CD14-positive monocyte (primary cell): ENCODE measurements around the gene OXNAD1. TPM values are rescaled to one million over a fixed set of nuclear protein-coding genes. Genes with fewer than 3 reads are reported as not detected.

ENCODE experiments used
- DNase-seq, 3 donors: peaks; one replicate each; pipeline ENCODE4 v3.0.0-alpha.2; 2011 to 2022
- H2AFZ ChIP-seq: 2 replicates; pipeline ENCODE4 v1.6.0; 2012; ENCODE audit warnings: mild to moderate bottlenecking, low read depth, low read length, inconsistent platforms; ENCODE audit not compliant: insufficient read depth, poor library complexity, severe bottlenecking
- H3K27ac ChIP-seq, 2 donors: 1 replicate in 1 of 2; 2 replicates in 1 of 2; pipeline ENCODE4 v1.5.1; 2012 to 2013; ENCODE audit warnings: low read length in 2 of 2, control low read depth in 1 of 2, inconsistent platforms in 1 of 2, low read depth in 1 of 2, mild to moderate bottlenecking in 1 of 2
- H3K27me3 ChIP-seq, 2 donors: one replicate each; pipeline versions ENCODE4 v1.6.0 to v1.6.1; 2011 to 2013; ENCODE audit warnings: low read length in 2 of 2; ENCODE audit not compliant: control insufficient read depth in 2 of 2, insufficient read depth in 2 of 2
- H3K36me3 ChIP-seq, 2 donors: replicated peaks in 1 of 2; 1 replicate in 1 of 2; 2 replicates in 1 of 2; pipeline versions ENCODE4 v1.5.1 to v1.6.1; 2012 to 2013; ENCODE audit warnings: low read length in 2 of 2, control low read depth in 1 of 2, inconsistent platforms in 1 of 2, mild to moderate bottlenecking in 1 of 2; ENCODE audit not compliant: insufficient read depth in 2 of 2, control insufficient read depth in 1 of 2
- H3K4me1 ChIP-seq, 2 donors: 1 replicate in 1 of 2; 2 replicates in 1 of 2; pipeline versions ENCODE4 v1.5.1 to v1.6.1; 2012 to 2013; ENCODE audit warnings: low read length in 2 of 2, control low read depth in 1 of 2, inconsistent platforms in 1 of 2, mild to moderate bottlenecking in 1 of 2, moderate library complexity in 1 of 2; ENCODE audit not compliant: insufficient read depth in 2 of 2, control insufficient read depth in 1 of 2
- H3K4me2 ChIP-seq: replicated peaks from 2 replicates; pipeline ENCODE3; 2012; ENCODE audit warnings: low read length, moderate library complexity, mild to moderate bottlenecking; ENCODE audit not compliant: poor library complexity, severe bottlenecking; ENCODE audit errors: extremely low read depth
- H3K4me3 ChIP-seq, 3 experiments: fragments of 200-600 bp in 1 of 3; sonication (generic) in 1 of 3; replicated peaks in 1 of 3; 1 replicate in 2 of 3; 2 replicates in 1 of 3; pipeline ENCODE4 v1.5.1; 2011 to 2013; ENCODE audit warnings: low read length in 3 of 3, mild to moderate bottlenecking in 3 of 3, control low read depth in 2 of 3, low read depth in 2 of 3, inconsistent platforms in 1 of 3, moderate library complexity in 1 of 3
- H3K79me2 ChIP-seq: 2 replicates; pipeline ENCODE4 v1.6.0; 2012; ENCODE audit warnings: mild to moderate bottlenecking, control low read depth, inconsistent platforms, low read length, moderate library complexity; ENCODE audit not compliant: insufficient read depth
- H3K9ac ChIP-seq: 2 replicates; pipeline ENCODE4 v1.6.0; 2017; ENCODE audit warnings: low read length, mild to moderate bottlenecking; ENCODE audit not compliant: insufficient read depth, poor library complexity, severe bottlenecking
- H3K9me3 ChIP-seq, 2 donors: replicated peaks in 1 of 2; 1 replicate in 1 of 2; 2 replicates in 1 of 2; pipeline versions ENCODE4 v1.5.1 to v1.6.1; 2012 to 2013; ENCODE audit warnings: low read length in 2 of 2, control low read depth in 1 of 2; ENCODE audit not compliant: control insufficient read depth in 1 of 2, insufficient read depth in 1 of 2
- H4K20me1 ChIP-seq: 2 replicates; pipeline ENCODE4 v1.6.0; 2012; ENCODE audit warnings: mild to moderate bottlenecking, low read length, control low read depth, moderate library complexity; ENCODE audit not compliant: insufficient read depth
- H3K27ac Mint-ChIP-seq, 7 donors: one replicate each; pipeline ENCODE4 v1.8.0; 2020; ENCODE audit warnings: mild to moderate bottlenecking in 7 of 7, mixed read lengths in 7 of 7, moderate library complexity in 6 of 7, inconsistent platforms in 2 of 7
- H3K27me3 Mint-ChIP-seq, 3 donors: one replicate each; pipeline ENCODE4 v1.8.0; 2021 to 2022; ENCODE audit warnings: low read depth in 3 of 3, mild to moderate bottlenecking in 3 of 3, mixed read lengths in 3 of 3, moderate library complexity in 3 of 3, inconsistent platforms in 1 of 3
- H3K36me3 Mint-ChIP-seq, 2 donors: one replicate each; pipeline ENCODE4 v1.8.0; 2020; ENCODE audit warnings: mixed read lengths in 2 of 2, inconsistent platforms in 1 of 2, mild to moderate bottlenecking in 1 of 2
- H3K4me1 Mint-ChIP-seq: one replicate; pipeline ENCODE4 v1.8.0; 2020; ENCODE audit warnings: mild to moderate bottlenecking, mixed read lengths
- H3K4me3 Mint-ChIP-seq, 2 donors: one replicate each; pipeline ENCODE4 v1.8.0; 2020; ENCODE audit warnings: mild to moderate bottlenecking in 2 of 2, mixed read lengths in 2 of 2, moderate library complexity in 1 of 2
- H3K9me3 Mint-ChIP-seq, 7 donors: one replicate each; pipeline ENCODE4 v1.8.0; 2020 to 2022; ENCODE audit warnings: mixed read lengths in 7 of 7, mild to moderate bottlenecking in 6 of 7, moderate library complexity in 6 of 7, inconsistent platforms in 2 of 7
- CTCF ChIP-seq: fragments of 200-600 bp; IDR thresholded peaks from one replicate; pipeline ENCODE4 v1.8.0; 2022; ENCODE audit warnings: antibody characterized with exemption, mild to moderate bottlenecking
- WGBS: methylation state at CpG from one replicate; pipeline ENCODE4 v1.1.5; 2013; ENCODE audit warnings: missing lambda C conversion rate; ENCODE audit not compliant: insufficient coverage; 5-methylcytosine and 5-hydroxymethylcytosine counted together
- intact Hi-C, 2 donors: fragments of 100-400 bp; cut with micrococcal nuclease; formaldehyde crosslinking; loops; one replicate each; pipeline versions ENCODE4 v1.15.0 to v1.15.1; 2023
- polyA plus RNA-seq, 3 donors: library from polyadenylated mRNA; depleted of rRNA in 1 of 3; unstranded in 2 of 3; stranded (reverse) in 1 of 3; fragments of 300-500 nt in 2 of 3; fragments of >200 nt in 1 of 3; fragmentation: Illumina TruSeq in 2 of 3; gene quantifications; 1 replicate in 2 of 3; 2 replicates in 1 of 3; pipeline ENCODE4 v1.2.3, GENCODE V29; 2012 to 2021

Gene OXNAD1
- polyA plus RNA-seq, 3 donors = 3.7 to 5.1 (median 4.4) TPM

- H3K4me3 ChIP-seq = no peak overlapping the region
- H3K4me3 Mint-ChIP-seq = no peak overlapping the region
- no peaks in the 10 kb centered on the region for H3K9me3 ChIP-seq
- H2AFZ ChIP-seq = no peak overlapping the region
- H3K27me3 ChIP-seq = no peaks in the 10 kb centered on the region
- no peak overlapping the region for H3K9ac ChIP-seq
- H3K36me3 Mint-ChIP-seq = peaks cover 53 to 70% of the 10 kb centered on the region in 2 donors
- no peak for TF ChIP-seq CTCF
- H3K4me1 Mint-ChIP-seq = peaks cover 6% of the 10 kb centered on the region
- H3K27ac Mint-ChIP-seq = no peak overlapping the region
- no peak for DNase-seq
- 100% methylated on average over 3 of the region's 5 CpGs for WGBS
- H3K9me3 Mint-ChIP-seq = peaks cover 0 to 2% (median 0%) of the 10 kb centered on the region in 7 donors
- intact Hi-C loops = no loop called here
- H3K27me3 Mint-ChIP-seq = no peaks in the 10 kb centered on the region
- H3K36me3 ChIP-seq = peaks cover 17 to 60% of the 10 kb centered on the region in 2 donors
- no peaks in the 10 kb centered on the region for H4K20me1 ChIP-seq
- H3K79me2 ChIP-seq = no peaks in the 10 kb centered on the region
- no peak overlapping the region for H3K4me2 ChIP-seq
- no peaks in the 10 kb centered on the region for H3K4me1 ChIP-seq
- no peak overlapping the region for H3K27ac ChIP-seq
These were observed 85.7 kb downstream of the OXNAD1 start for GRCh38 chr3:16350597-16351318.

GRCh38 chr3:16352428-16352827 lies 87.4 kb downstream of the OXNAD1 start:
- H3K4me3 Mint-ChIP-seq = no peak overlapping the region
- Histone ChIP-seq H3K4me1 (no peaks in the 10 kb centered on the region), H3K36me3 (peaks cover 19 to 59% of the 10 kb centered on the region in 2 donors), H3K27me3 (no peaks in the 10 kb centered on the region), H4K20me1 (no peaks in the 10 kb centered on the region), H3K4me3 (no peak overlapping the region), H3K9me3 (no peaks in the 10 kb centered on the region), H2AFZ (no peak overlapping the region), H3K9ac (no peak overlapping the region), H3K79me2 (no peaks in the 10 kb centered on the region), H3K4me2 (no peak overlapping the region), H3K27ac (no peak overlapping the region)
- intact Hi-C loops = no loop called here
- H3K9me3 Mint-ChIP-seq = peaks cover 0 to 2% (median 0%) of the 10 kb centered on the region in 7 donors
- H3K27ac Mint-ChIP-seq = no peak overlapping the region
- no peak for DNase-seq
- TF ChIP-seq CTCF = no peak
- H3K27me3 Mint-ChIP-seq = no peaks in the 10 kb centered on the region
- peaks cover 56 to 66% of the 10 kb centered on the region in 2 donors for H3K36me3 Mint-ChIP-seq
- peaks cover 6% of the 10 kb centered on the region for H3K4me1 Mint-ChIP-seq
- no CpG with 5 or more reads among the region's 2 CpGs for WGBS
